ENCODE data around the gene IMMT.

DNA sequence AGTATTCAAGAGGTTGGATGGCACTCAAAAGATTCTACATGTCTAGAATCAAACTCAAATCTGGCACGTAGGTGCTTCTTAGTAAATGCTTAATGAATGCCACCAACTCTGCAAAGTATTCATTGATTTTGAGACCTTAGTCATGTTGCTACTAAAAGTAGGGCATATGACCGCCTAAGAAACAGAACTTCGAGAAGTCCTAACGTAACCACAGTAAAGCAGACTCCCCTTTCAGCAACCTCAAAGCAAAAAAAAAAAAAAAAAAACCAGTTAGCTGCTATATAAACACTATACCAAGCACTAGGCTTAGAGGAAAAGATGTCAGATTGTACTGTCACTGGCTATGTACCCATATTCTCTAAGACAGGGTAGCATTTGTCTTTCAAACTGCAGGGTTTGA, 55.3 kb downstream of the IMMT start:
- TF ChIP-seq POLR2AphosphoS5 (IDR thresholded peaks at IDR 0.05) = no peak
- TF ChIP-seq, protein P1, sequence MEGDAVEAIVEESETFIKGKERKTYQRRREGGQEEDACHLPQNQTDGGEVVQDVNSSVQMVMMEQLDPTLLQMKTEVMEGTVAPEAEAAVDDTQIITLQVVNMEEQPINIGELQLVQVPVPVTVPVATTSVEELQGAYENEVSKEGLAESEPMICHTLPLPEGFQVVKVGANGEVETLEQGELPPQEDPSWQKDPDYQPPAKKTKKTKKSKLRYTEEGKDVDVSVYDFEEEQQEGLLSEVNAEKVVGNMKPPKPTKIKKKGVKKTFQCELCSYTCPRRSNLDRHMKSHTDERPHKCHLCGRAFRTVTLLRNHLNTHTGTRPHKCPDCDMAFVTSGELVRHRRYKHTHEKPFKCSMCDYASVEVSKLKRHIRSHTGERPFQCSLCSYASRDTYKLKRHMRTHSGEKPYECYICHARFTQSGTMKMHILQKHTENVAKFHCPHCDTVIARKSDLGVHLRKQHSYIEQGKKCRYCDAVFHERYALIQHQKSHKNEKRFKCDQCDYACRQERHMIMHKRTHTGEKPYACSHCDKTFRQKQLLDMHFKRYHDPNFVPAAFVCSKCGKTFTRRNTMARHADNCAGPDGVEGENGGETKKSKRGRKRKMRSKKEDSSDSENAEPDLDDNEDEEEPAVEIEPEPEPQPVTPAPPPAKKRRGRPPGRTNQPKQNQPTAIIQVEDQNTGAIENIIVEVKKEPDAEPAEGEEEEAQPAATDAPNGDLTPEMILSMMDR (IDR thresholded peaks at IDR 0.05 in 8 of 11, conservative IDR thresholded peaks at IDR 0.05 in 3 of 11) = no peak

Data from spleen (tissue), 7 donors.